AG09309 (cell line): Measurements from ENCODE around the gene FGF14.

Source experiments
- DNase-seq: peaks from one replicate; pipeline ENCODE4 v3.0.0-alpha.2; 2010; ENCODE audit warnings: low read depth
- H3K4me3 ChIP-seq: 2 replicates; pipeline ENCODE4 v1.5.1; 2011; ENCODE audit warnings: mild to moderate bottlenecking, low read depth, low read length, moderate library complexity; ENCODE audit not compliant: control insufficient read depth
- CTCF ChIP-seq: IDR thresholded peaks from 2 replicates; pipeline ENCODE4 v1.5.1; 2011; ENCODE audit warnings: mild to moderate bottlenecking, low read depth, low read length, inconsistent platforms; ENCODE audit not compliant: insufficient read depth, control insufficient read depth; ENCODE audit errors: missing control alignments

FGF14 gene

GRCh38 chr13:101931186-101931585 lies 470.7 kb downstream of the FGF14 start:
- no peak for TF ChIP-seq CTCF
- H3K4me3 ChIP-seq = no peak overlapping the region
- no peak for DNase-seq

- no peak for DNase-seq
- H3K4me3 ChIP-seq = no peak overlapping the region
- no peak for TF ChIP-seq CTCF
Measured at GRCh38 chr13:101930331-101930730, 471.5 kb downstream of the FGF14 start.

- no peak for DNase-seq
- H3K4me3 ChIP-seq = no peak overlapping the region
- no peak for TF ChIP-seq CTCF
Measured at GRCh38 chr13:101925731-101926130, 476.1 kb downstream of the FGF14 start.

- no peak for TF ChIP-seq CTCF
- DNase-seq = no peak
- H3K4me3 ChIP-seq = no peak overlapping the region
Measured at GRCh38 chr13:101919541-101920181, 482.2 kb downstream of the FGF14 start.

GRCh38 chr13:101917833-101918661 lies 483.8 kb downstream of the FGF14 start:
- TF ChIP-seq CTCF = no peak
- H3K4me3 ChIP-seq = no peak overlapping the region
- no peak for DNase-seq

- TF ChIP-seq CTCF = no peak
- no peak for DNase-seq
- H3K4me3 ChIP-seq = no peak overlapping the region
Measured at GRCh38 chr13:101917475-101917810, 484.4 kb downstream of the FGF14 start.
